ENCODE data around the gene EPHB1.

EPHB1 gene

DNA sequence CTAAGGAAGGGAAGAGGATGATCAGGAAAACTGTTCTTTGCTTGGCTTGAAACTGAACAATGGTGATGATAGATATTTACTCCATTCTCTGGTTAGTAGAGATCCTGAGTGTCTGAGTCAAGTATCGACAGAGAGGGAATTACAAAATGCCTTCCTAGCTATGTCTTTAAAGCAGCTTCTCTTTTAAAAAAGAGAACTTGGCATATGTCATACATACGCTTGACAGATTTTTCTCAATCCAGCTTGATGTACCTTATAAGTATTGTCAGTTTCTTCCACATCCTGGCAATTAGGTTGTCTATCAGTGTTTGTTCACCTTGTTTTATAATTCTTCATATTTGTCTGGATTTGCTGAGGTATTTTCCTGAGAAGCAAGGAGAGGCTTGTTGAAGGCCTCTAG, 5.0 kb upstream of the EPHB1 start:
- no peak overlapping the region for H3K9ac ChIP-seq (ENCODE audit: low read depth, low read length)
- H3K9me3 ChIP-seq (ENCODE audit: control insufficient read depth, insufficient read depth, low read length): no peaks in the 10 kb centered on the region

DNA sequence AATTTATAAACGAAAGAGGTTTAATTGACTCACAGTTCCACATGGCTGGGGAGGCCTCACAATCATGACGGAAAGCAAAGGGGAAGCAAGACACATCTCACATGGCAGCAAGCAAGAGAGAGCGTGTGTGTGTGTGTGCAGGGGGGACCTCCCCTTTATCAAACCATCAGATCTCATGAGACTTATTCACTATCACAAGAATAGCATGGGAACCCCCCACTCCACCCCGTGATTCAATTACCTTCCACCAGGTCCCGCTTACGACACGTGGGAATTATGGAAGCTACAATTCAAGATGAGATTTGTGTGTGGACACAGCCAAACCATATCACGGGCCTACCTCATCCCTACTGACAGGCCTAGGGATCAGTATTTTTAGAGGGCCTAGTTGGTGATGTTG, 3.1 kb upstream of the EPHB1 start:
- no peak overlapping the region for H3K9ac ChIP-seq (ENCODE audit: low read depth, low read length)
- H3K36me3 ChIP-seq (ENCODE audit: control insufficient read depth, insufficient read depth, low read length): no peaks in the 10 kb centered on the region
- no peaks in the 10 kb centered on the region for H3K9me3 ChIP-seq (ENCODE audit: control insufficient read depth, insufficient read depth, low read length)
- peaks cover 31% of the 10 kb centered on the region for H3K27me3 ChIP-seq (ENCODE audit: control insufficient read depth, insufficient read depth, low read length)
- no peaks in the 10 kb centered on the region for H3K4me1 ChIP-seq (ENCODE audit: control insufficient read depth, insufficient read depth, low read length)
- no peak overlapping the region for H3K4me3 ChIP-seq (ENCODE audit: low read depth, low read length)

More for the DNA sequence above, 5.0 kb upstream of the EPHB1 start:
- H3K36me3 ChIP-seq (ENCODE audit: control insufficient read depth, insufficient read depth, low read length): no peaks in the 10 kb centered on the region
- H3K27me3 ChIP-seq (ENCODE audit: control insufficient read depth, insufficient read depth, low read length): peaks cover 18% of the 10 kb centered on the region
- H3K4me1 ChIP-seq (ENCODE audit: control insufficient read depth, insufficient read depth, low read length): no peaks in the 10 kb centered on the region
- no peak overlapping the region for H3K4me3 ChIP-seq (ENCODE audit: low read depth, low read length)

DNA sequence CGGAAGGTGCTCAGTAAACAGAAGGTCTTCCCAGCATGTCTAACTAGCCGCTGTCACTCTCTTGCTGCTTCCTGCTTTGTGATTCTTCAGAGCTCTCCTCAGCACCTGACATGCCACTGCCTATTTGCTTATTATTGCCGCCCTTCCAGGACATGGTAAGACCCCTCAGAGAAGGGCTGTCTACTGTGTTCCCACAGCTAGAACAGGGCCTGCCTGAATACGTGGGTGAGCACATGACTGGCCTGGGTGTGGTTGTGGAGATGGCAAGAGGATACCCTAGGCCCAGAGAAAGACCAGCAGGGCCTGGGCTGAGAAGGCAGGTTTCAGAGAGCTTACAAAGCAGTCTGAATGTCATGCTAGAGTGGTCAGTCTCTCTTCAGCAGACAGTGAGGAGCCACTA, 2.4 kb upstream of the EPHB1 start:
- Histone ChIP-seq H3K27me3 (ENCODE audit: control insufficient read depth, insufficient read depth, low read length) (peaks cover 38% of the 10 kb centered on the region), H3K36me3 (ENCODE audit: control insufficient read depth, insufficient read depth, low read length) (no peaks in the 10 kb centered on the region), H3K4me3 (ENCODE audit: low read depth, low read length) (no peak overlapping the region), H3K4me1 (ENCODE audit: control insufficient read depth, insufficient read depth, low read length) (peaks cover 2% of the 10 kb centered on the region), H3K9me3 (ENCODE audit: control insufficient read depth, insufficient read depth, low read length) (no peaks in the 10 kb centered on the region), H3K9ac (ENCODE audit: low read depth, low read length) (no peak overlapping the region)

DNA sequence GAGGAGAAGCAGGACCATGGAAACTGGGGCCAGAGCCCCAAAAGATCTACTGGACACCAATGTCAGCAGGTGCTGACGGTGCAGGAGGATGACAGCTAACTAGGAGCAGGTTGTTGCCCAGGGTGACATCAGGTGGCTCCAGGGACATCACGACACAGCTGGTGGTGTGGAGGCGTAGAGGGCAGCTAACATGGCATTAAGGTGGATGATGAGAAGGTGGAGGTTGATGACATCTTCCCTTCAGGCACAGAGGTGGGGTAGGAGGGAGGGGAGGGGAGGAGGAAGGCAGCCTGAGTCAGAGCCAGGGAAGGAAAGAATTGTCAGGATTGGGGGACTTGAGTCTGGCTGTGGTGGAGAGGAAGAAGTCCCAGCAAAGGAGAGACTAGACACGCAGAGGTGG, 1.5 kb upstream of the EPHB1 start:
- peaks cover 47% of the 10 kb centered on the region for H3K27me3 ChIP-seq (ENCODE audit: control insufficient read depth, insufficient read depth, low read length)

GRCh38 chr3:134794323-134794722, 737 bp upstream of the EPHB1 start:
- H3K36me3 ChIP-seq (ENCODE audit: control insufficient read depth, insufficient read depth, low read length): no peaks in the 10 kb centered on the region
- peaks cover 54% of the 10 kb centered on the region for H3K27me3 ChIP-seq (ENCODE audit: control insufficient read depth, insufficient read depth, low read length)
- no peak overlapping the region for H3K4me3 ChIP-seq (ENCODE audit: low read depth, low read length)
- no peak overlapping the region for H3K9ac ChIP-seq (ENCODE audit: low read depth, low read length)
- H3K9me3 ChIP-seq (ENCODE audit: control insufficient read depth, insufficient read depth, low read length): no peaks in the 10 kb centered on the region
- peaks cover 2% of the 10 kb centered on the region for H3K4me1 ChIP-seq (ENCODE audit: control insufficient read depth, insufficient read depth, low read length)

More for the DNA sequence above, 1.5 kb upstream of the EPHB1 start:
- H3K36me3 ChIP-seq (ENCODE audit: control insufficient read depth, insufficient read depth, low read length): no peaks in the 10 kb centered on the region
- no peaks in the 10 kb centered on the region for H3K9me3 ChIP-seq (ENCODE audit: control insufficient read depth, insufficient read depth, low read length)
- H3K9ac ChIP-seq (ENCODE audit: low read depth, low read length): no peak overlapping the region
- H3K4me1 ChIP-seq (ENCODE audit: control insufficient read depth, insufficient read depth, low read length): peaks cover 2% of the 10 kb centered on the region
- H3K4me3 ChIP-seq (ENCODE audit: low read depth, low read length): no peak overlapping the region

DNA sequence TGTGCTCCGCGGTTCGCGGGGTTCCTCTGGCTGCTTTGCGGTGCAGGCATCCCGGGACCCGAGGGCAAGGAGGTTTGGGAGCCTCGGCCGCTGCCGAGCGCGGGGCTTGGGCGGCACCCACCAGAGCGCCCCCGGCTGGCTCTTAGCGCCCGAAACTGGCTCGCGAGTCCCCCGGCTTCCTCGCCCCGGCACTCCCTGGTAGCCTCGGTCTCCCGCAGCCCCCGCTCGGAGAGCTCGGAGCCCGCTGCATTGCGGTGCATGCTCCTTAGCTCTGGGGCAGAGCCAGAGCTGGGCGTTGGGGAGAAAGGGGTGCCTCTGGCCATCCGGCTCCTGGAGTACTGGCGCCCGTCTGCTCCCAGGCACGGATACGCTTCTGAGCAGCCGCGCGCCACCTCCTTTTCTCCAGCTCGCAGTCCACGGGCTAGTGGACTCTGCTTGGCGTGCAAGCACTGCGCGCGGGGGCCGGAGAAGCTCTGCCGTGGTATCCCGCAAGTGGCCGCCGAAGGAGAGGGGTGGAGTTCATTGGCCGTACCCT, 753 bp downstream of the EPHB1 start:
- Histone ChIP-seq H3K9ac (ENCODE audit: low read depth, low read length) (peak overlapping the region; percentile 65), H3K27me3 (ENCODE audit: control insufficient read depth, insufficient read depth, low read length) (peaks cover 59% of the 10 kb centered on the region), H3K36me3 (ENCODE audit: control insufficient read depth, insufficient read depth, low read length) (no peaks in the 10 kb centered on the region), H3K4me3 (ENCODE audit: low read depth, low read length) (peak overlapping the region; percentile 70), H3K9me3 (ENCODE audit: control insufficient read depth, insufficient read depth, low read length) (no peaks in the 10 kb centered on the region), H3K4me1 (ENCODE audit: control insufficient read depth, insufficient read depth, low read length) (peaks cover 2% of the 10 kb centered on the region)

DNA sequence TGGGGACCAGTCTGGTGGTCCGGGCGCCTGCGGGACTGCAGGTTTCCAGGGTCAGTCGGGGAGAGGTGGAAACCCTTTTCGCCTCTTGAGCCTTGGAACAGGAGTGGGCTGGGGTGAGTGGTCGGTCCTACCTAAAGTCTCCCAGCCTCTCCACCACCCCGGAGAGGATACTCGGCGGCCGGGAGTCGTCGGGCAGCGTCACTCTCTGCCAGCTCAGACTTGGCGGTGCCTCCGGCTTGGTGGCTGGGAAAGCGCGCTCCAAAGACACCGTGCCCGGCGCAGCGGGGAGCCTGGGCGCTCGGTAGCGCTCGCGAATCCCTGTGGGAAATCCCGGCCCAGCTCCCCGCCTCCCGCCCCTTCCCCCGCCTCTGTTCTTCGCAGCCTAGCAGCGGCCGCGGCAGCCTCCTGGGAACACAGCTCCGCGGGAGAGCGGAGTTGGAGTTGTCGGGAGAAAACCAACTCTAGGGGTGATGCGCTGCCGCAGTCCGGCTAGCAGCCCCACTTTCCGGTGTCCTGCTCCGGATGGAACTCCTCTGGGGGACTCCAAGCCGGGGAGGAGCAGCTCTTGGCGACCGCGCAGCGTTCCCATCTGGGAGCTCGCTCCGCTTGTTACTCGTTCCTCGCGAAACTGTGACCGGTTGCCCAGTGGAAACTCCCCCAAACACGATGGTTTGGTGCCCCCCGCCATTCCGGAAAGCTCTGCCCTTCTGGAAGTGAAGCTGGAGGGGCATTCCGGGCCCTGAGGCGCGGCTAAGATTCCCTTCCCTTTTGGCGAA, 1.4 kb downstream of the EPHB1 start:
- Histone ChIP-seq H3K27me3 (ENCODE audit: control insufficient read depth, insufficient read depth, low read length) (peaks cover 59% of the 10 kb centered on the region), H3K9ac (ENCODE audit: low read depth, low read length) (peak overlapping the region; percentile 37), H3K4me1 (ENCODE audit: control insufficient read depth, insufficient read depth, low read length) (peaks cover 2% of the 10 kb centered on the region), H3K9me3 (ENCODE audit: control insufficient read depth, insufficient read depth, low read length) (no peaks in the 10 kb centered on the region), H3K36me3 (ENCODE audit: control insufficient read depth, insufficient read depth, low read length) (no peaks in the 10 kb centered on the region), H3K4me3 (ENCODE audit: low read depth, low read length) (peak overlapping the region; percentile 70)

DNA sequence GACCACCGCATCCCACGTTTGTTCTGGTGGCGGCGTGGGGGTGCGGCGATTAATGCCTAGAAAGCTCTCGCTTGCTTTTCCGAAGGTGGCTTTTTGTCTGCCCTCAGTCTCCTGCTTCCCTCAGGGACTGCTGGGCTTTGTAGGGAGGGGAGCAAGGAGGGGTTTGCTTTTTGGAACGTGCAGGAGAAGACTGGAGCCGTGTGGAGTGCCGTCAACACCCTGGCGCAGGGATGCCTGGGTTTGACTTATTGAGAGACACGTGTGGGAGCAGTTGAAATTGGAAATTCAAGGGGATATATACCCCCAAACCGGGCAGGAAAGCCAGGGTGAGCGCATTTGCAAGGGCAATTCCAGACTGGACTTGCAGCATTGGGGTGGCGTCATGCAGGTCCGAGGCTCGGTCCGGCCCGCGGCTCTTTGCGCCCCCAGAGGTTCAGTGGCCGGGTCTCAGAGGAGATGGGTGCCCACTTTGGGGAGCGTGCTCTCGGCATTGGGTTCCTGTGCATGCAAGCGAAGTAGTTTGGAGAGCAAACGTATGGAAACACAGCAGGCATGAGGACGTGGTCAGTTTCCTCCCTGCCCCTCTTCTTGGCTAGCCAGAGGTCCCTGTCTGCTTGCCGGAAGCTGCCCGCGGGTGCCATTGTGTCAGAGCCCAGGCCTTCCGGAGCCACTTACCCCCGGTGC, 2.1 kb downstream of the EPHB1 start:
- Histone ChIP-seq H3K4me3 (ENCODE audit: low read depth, low read length) (peak overlapping the region; percentile 70), H3K9me3 (ENCODE audit: control insufficient read depth, insufficient read depth, low read length) (no peaks in the 10 kb centered on the region), H3K9ac (ENCODE audit: low read depth, low read length) (peak overlapping the region; percentile 37), H3K4me1 (ENCODE audit: control insufficient read depth, insufficient read depth, low read length) (peaks cover 2% of the 10 kb centered on the region), H3K36me3 (ENCODE audit: control insufficient read depth, insufficient read depth, low read length) (no peaks in the 10 kb centered on the region), H3K27me3 (ENCODE audit: control insufficient read depth, insufficient read depth, low read length) (peaks cover 59% of the 10 kb centered on the region)

DNA sequence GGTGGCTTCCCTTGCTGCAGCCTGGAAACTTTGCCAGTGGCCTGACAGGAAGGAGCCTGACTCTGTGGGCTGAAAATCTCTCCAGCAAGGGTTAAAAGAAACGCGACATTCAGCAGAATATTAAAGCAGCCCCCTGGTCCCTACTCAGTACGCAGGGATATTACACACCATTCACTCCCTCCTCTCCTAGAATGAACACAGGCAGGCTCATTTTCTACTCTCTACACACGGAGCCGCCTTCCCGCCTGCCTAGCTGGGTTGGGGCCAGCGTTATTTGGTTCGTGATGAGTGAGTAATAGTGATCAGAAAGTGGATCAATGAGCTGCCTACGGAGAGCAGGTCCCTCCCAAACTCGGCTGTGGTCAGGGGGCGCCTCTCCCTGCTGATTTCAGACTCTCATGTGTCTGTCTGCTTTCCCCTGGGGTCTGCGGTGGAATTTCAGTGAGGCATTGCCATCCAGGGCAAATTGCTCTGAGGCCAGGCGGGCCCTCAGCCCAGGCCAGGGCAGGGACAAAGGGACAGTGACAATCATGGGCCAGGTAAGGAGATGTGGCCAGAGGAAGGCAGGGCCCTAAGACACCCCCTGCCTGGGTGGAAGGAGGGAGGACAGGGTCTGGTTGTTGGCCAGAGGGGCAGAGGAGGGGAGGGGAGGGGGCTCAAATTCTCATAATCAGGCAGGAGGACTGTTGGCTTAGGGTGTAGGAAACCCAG, 2.8 kb downstream of the EPHB1 start:
- peak overlapping the region; percentile 70 for H3K4me3 ChIP-seq (ENCODE audit: low read depth, low read length)
- H3K9me3 ChIP-seq (ENCODE audit: control insufficient read depth, insufficient read depth, low read length): no peaks in the 10 kb centered on the region
- H3K27me3 ChIP-seq (ENCODE audit: control insufficient read depth, insufficient read depth, low read length): peaks cover 60% of the 10 kb centered on the region
- H3K4me1 ChIP-seq (ENCODE audit: control insufficient read depth, insufficient read depth, low read length): peaks cover 2% of the 10 kb centered on the region
- H3K9ac ChIP-seq (ENCODE audit: low read depth, low read length): no peak overlapping the region
- H3K36me3 ChIP-seq (ENCODE audit: control insufficient read depth, insufficient read depth, low read length): no peaks in the 10 kb centered on the region

- Histone ChIP-seq H3K9me3 (ENCODE audit: control insufficient read depth, insufficient read depth, low read length) (no peaks in the 10 kb centered on the region), H3K4me3 (ENCODE audit: low read depth, low read length) (no peak overlapping the region), H3K27me3 (ENCODE audit: control insufficient read depth, insufficient read depth, low read length) (peaks cover 53% of the 10 kb centered on the region), H3K4me1 (ENCODE audit: control insufficient read depth, insufficient read depth, low read length) (peaks cover 2% of the 10 kb centered on the region), H3K9ac (ENCODE audit: low read depth, low read length) (no peak overlapping the region), H3K36me3 (ENCODE audit: control insufficient read depth, insufficient read depth, low read length) (no peaks in the 10 kb centered on the region)
Measured at GRCh38 chr3:134798681-134799311, 3.7 kb downstream of the EPHB1 start.

- Histone ChIP-seq H3K27me3 (ENCODE audit: control insufficient read depth, insufficient read depth, low read length) (peaks cover 47% of the 10 kb centered on the region), H3K9ac (ENCODE audit: low read depth, low read length) (no peak overlapping the region), H3K9me3 (ENCODE audit: control insufficient read depth, insufficient read depth, low read length) (no peaks in the 10 kb centered on the region), H3K36me3 (ENCODE audit: control insufficient read depth, insufficient read depth, low read length) (no peaks in the 10 kb centered on the region), H3K4me3 (ENCODE audit: low read depth, low read length) (no peak overlapping the region), H3K4me1 (ENCODE audit: control insufficient read depth, insufficient read depth, low read length) (peaks cover 2% of the 10 kb centered on the region)
Measured at GRCh38 chr3:134799393-134799792, 4.3 kb downstream of the EPHB1 start.
